Cardiac muscle cell (in vitro differentiated cells and primary cell): ENCODE results near the gene HES5. TPM values are rescaled to one million over a fixed set of nuclear protein-coding genes. Genes with fewer than 3 reads are reported as not detected.

ENCODE experiments used
- DNase-seq, 2 donors: peaks; one replicate each; pipeline versions ENCODE4 v3.0.0 to v3.0.0-alpha.2; 2010 to 2017; ENCODE audit warnings: low read depth in 1 of 2, low spot score in 1 of 2
- H3K27ac ChIP-seq: fragments of 200-600 bp; sonication (generic); 2 replicates; pipeline ENCODE4 v1.5.1; 2016
- H3K27me3 ChIP-seq: fragments of 200-600 bp; sonication (generic); 2 replicates; pipeline ENCODE4 v1.6.0; 2016; ENCODE audit warnings: control low read depth
- H3K36me3 ChIP-seq: fragments of 200-600 bp; sonication (generic); 2 replicates; pipeline ENCODE4 v1.5.1; 2016; ENCODE audit warnings: control low read depth
- H3K4me1 ChIP-seq: fragments of 200-600 bp; sonication (generic); 2 replicates; pipeline ENCODE4 v1.8.1; 2017; ENCODE audit warnings: low read depth, mild to moderate bottlenecking, mixed run types
- H3K4me3 ChIP-seq: fragments of 200-600 bp; sonication (generic); 2 replicates; pipeline ENCODE4 v1.5.1; 2016; ENCODE audit warnings: mild to moderate bottlenecking
- H3K9me3 ChIP-seq: fragments of 200-600 bp; sonication (generic); 2 replicates; pipeline ENCODE4 v1.5.1; 2017; ENCODE audit warnings: low read depth, mild to moderate bottlenecking, control low read depth
- CTCF ChIP-seq: IDR thresholded peaks from 2 replicates; pipeline ENCODE4 v1.5.1; 2012; ENCODE audit warnings: low read depth, mild to moderate bottlenecking, low read length
- polyA plus RNA-seq: library from polyadenylated mRNA; unstranded; fragments of >200 nt; fragmentation: Nextera tagmentation; extraction: Ambion mirVana; gene quantifications from 2 replicates; pipeline ENCODE4 v1.2.1, GENCODE V29; 2016
- total RNA-seq: library from RNA; depleted of rRNA; stranded (reverse); fragments of >200 nt; gene quantifications from 2 replicates; pipeline ENCODE4 v1.2.3, GENCODE V29; 2016

Gene HES5
- total and polyA plus RNA-seq, 2 experiments from 2014 or later = not detected

- H3K27me3 ChIP-seq = no peaks in the 10 kb centered on the region
- DNase-seq = no peak
- no peaks in the 10 kb centered on the region for H3K36me3 ChIP-seq
- no peak overlapping the region for H3K4me3 ChIP-seq
- no peaks in the 10 kb centered on the region for H3K9me3 ChIP-seq
- no peak for TF ChIP-seq CTCF
- no peak overlapping the region for H3K27ac ChIP-seq
- H3K4me1 ChIP-seq = no peaks in the 10 kb centered on the region
Observed at GRCh38 chr1:2505461-2505994, 24.5 kb downstream of the HES5 start.

- Histone ChIP-seq H3K4me3 (no peak overlapping the region), H3K4me1 (no peaks in the 10 kb centered on the region), H3K36me3 (no peaks in the 10 kb centered on the region), H3K27me3 (no peaks in the 10 kb centered on the region), H3K9me3 (no peaks in the 10 kb centered on the region), H3K27ac (no peak overlapping the region)
- DNase-seq = no peak
- TF ChIP-seq CTCF = no peak
Observed at GRCh38 chr1:2504949-2505272, 25.2 kb downstream of the HES5 start.

DNA sequence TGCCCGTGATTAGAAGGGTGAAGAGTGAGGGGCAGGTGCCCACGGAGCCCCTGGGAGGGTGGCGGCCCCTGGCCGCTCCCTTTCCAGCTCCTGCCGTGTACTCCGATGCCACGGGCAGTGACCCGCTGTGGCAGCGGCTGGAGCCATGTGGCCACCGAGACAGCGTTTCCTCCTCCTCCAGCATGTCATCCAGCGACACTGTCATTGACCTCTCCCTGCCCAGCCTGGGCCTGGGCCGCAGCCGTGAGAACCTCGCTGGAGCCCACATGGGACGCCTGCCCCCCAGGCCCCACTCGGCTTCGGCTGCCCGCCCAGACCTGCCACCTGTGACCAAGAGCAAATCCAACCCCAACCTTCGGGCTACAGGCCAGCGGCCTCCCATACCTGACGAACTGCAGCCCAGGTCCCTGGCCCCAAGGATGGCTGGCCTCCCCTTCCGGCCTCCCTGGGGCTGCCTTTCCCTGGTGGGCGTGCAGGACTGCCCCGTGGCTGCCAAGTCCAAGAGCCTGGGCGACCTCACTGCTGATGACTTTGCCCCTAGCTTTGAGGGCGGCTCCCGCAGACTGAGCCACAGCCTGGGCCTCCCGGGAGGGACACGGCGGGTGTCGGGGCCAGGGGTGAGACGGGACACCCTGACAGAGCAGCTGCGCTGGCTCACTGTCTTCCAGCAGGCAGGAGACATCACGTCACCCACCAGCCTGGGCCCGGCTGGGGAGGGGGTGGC lies 25.7 kb downstream of the HES5 start:
- Histone ChIP-seq H3K27ac (no peak overlapping the region), H3K36me3 (no peaks in the 10 kb centered on the region), H3K9me3 (no peaks in the 10 kb centered on the region), H3K27me3 (no peaks in the 10 kb centered on the region), H3K4me1 (no peaks in the 10 kb centered on the region), H3K4me3 (no peak overlapping the region)
- no peak for TF ChIP-seq CTCF
- no peak for DNase-seq

- Histone ChIP-seq H3K27ac (no peak overlapping the region), H3K4me1 (no peaks in the 10 kb centered on the region), H3K4me3 (no peak overlapping the region), H3K9me3 (no peaks in the 10 kb centered on the region), H3K36me3 (no peaks in the 10 kb centered on the region), H3K27me3 (no peaks in the 10 kb centered on the region)
- DNase-seq = no peak
- TF ChIP-seq CTCF = no peak
Observed at GRCh38 chr1:2503554-2504224, 26.4 kb downstream of the HES5 start.

DNA sequence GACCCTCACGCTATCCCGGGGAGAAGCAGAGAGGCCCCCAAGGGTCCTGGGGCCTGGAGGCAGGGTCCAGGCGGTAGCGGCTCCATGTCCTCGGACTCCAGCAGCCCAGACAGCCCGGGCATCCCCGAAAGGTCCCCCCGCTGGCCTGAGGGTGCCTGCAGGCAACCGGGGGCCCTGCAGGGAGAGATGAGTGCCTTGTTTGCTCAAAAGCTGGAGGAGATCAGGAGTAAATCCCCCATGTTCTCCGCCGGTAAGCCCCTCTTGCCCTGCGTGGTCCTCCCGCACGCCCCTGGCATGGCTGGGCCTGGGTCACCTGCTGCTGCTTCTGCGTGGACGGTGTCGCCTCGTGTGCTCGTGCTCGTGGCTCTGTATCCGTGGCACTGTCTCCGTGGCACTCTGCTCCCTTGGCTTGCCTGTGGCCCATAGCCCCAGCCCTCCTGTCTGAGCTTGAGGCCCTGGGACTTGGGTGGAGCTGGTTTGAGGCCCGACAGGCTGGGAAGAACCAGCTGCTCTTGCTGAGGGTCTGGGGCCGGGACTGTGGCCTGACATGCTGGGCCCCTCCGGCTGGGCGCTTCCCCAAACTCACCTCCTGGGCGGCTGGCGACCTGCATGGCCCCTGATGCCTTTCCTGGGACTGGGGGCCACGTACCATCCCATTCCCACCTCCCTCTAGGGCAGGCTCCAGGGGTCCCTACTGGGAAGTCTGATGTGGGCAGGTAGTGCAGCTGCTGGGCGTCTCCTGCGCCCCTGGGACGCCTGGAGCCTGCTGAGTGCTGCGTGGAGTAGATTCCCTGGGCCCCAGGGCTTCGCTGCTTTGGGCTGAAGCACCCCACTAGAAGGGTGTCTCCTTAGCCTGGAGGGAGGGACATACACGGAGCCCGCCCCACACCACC lies 27.2 kb downstream of the HES5 start:
- Histone ChIP-seq H3K4me3 (no peak overlapping the region), H3K27me3 (no peaks in the 10 kb centered on the region), H3K27ac (no peak overlapping the region), H3K36me3 (no peaks in the 10 kb centered on the region), H3K9me3 (no peaks in the 10 kb centered on the region), H3K4me1 (no peaks in the 10 kb centered on the region)
- DNase-seq = no peak
- TF ChIP-seq CTCF = no peak
